ENCODE measurements around the gene PPP1R10.

The PPP1R10 gene

DNA sequence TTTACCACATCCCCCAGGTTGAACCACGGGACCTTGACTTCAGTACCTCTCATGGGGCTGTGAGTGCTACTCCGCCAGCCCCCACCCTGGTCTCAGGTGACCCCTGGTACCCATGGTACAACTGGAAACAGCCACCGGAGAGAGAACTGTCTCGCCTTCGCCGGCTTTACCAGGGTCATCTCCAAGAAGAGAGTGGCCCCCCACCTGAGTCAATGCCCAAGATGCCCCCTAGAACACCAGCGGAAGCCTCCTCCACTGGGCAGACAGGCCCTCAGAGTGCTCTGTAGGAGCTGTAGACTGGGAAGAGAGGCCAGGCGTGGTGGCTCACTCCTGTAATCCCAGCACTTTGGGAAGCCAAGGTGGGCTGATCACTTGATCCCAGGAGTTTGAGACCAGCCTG lies 8.5 kb upstream of the PPP1R10 start:
- no peak for DNase-seq (ENCODE audit: low read depth in 2 of 2, low spot score in 1 of 2)

GRCh38 chr6:30619561-30619960 lies 2.5 kb upstream of the PPP1R10 start:
- DNase-seq (ENCODE audit: low read depth in 2 of 2, low spot score in 1 of 2), result no peak

DNA sequence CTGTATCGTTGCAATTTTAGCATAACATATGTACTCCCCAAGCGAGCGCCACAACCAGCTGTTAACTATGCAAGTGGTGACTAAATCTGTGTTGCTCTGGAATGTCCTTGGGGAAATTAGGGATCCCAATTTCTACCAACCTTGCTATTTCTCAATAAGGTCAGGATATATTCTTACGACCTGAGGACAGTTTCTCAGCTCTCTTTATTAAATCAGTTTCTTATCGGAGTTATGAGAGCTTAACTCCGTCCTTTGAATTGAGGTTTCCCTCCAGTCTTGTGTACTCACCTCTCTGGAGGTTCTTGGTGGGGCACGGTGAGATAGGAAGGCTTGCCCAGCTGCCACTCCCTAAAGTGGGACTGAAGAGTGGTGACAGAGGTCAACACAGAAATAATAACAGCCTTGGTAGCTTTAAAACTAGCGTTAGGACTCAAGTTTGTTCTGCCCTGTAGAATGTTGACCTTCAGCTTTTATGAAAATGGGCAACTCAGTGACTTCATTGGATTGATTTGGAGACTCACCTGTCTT lies 1.3 kb upstream of the PPP1R10 start:
- no peak for DNase-seq (ENCODE audit: low read depth in 2 of 2, low spot score in 1 of 2)

DNA sequence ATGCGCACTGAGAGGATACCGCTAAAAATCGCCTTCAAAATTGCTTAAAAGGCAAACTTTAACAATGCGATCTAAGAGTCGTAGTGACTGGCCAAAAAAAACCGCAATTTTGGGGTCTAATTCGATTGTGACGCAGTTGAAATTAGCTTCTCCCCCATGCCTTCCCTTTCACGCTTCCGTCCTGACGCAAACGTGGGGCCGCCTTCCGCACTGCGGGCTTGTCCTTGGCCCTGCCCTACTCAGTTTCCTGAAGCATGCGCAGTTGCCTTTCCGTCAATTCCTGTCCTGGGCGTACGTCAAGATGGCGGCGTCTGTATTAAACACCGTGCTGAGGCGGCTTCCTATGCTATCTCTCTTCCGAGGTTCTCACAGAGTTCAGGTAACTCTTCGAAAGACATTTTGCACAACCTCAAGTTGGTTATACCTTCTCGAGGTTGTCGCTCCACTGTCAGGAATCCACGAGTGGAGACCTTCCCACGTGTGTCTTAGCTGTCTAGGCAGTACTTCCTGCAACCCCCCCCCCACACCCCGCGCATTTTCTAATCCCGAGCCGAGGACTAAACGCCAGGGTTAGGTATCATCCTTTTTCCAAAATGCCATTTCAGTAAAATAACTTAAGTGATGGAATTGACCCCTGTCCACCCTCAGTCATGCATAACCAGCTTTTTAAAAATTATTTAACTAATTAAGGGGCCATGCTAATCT lies 674 bp upstream of the PPP1R10 start, which contains the start of gene MRPS18B:
MRPS18B (plus strand) TSS at position 276 of the 705 bp plus-strand sequence; CDS start at position 302, 26 bp downstream.
- peak; percentile 96 to 98 for DNase-seq (ENCODE audit: low read depth in 2 of 2, low spot score in 1 of 2)

DNA sequence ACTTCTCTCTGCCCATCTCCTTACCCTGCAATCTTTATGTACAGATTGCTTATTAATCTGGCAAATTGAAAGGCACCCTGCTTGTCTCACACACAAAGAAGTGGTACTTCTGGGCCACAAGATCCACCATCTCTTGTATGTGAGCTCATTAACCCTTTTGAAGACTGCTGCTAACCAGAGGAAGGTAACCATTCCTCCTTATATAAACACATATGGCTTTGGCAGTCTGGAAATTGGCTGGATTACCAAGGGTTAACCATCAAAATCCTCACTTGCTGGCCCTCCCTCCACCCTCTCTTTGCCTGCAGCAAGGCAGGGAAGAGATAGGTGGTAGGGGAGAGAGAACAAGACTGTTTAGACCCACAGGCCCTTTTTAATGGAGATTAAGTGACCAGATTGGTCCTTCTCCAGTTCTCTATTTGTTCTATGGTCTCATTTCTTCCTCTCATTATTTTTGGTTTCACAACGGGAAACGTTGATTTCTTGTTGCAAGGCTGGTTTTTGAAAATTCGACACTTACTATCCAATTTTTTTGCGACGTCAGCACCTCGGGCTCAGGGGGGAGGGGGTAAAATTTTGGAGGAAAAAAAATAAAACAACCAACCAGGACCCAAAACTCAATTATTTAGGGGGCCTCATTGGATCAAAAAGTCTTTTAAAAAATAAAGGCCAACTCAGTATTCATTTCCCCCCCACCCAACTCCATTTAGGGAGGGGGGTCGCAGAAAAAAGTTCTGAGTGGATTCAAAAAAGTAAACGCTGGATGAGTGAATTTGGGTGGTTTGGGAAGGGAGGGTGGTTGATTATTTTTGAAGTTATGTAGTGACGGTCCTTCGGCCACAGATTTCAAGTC lies 859 bp downstream of the PPP1R10 start:
- DNase-seq (ENCODE audit: low read depth in 2 of 2, low spot score in 1 of 2), result no peak

DNA sequence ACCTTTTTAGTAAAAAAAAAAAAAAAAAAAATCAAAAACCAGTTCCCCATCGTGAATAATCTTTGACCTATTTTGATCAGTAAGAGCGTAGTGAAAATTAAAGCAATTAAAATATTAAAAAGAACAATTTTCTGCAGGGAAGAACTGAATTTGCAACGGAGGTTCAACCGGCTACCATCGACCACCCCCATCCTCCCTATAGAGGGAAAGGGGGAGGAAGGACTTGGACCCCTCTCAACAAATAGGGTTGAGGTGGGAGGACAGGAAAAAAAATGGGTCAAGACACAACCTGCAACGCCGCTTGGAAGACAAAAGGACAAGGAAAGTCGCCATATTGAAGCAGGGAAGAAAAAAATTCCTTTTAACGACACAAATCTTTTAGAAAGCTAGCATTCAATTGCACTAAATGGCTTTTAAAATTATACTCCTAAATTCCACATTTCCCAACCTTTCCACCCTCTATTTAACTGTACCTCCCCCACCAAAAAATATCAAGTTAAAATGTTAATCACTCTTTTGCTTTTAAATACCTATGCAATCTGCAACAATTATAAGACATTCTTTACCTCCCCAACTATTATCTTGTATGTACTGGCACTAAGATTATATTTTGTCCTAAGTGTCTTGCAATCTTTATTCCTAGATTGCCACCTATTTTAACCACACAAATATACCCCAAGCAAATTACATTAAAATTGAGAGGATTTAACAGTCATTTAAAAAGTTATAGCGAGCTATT lies 1.7 kb downstream of the PPP1R10 start:
- no peak for DNase-seq (ENCODE audit: low read depth in 2 of 2, low spot score in 1 of 2)

DNA sequence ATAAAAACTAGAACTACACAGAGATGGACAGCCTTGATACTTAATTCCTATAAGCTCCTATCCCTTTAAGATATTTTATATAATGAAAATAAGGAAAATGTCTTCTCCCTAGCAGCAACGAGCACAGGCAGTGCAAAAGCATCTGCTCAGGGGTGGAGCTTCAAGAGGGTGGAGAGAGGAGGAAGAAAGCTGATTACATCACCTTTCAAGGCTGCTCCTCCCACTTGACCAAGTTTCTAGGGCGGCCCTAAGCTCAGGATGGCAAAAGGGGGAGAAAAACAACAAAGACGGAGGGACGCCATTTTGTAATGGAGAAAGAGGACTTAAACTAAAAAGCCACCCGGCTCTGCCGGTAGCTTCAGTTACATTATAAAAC lies 2.2 kb downstream of the PPP1R10 start:
- peak; percentile 65 to 69 for DNase-seq (ENCODE audit: low read depth in 2 of 2, low spot score in 1 of 2)

DNA sequence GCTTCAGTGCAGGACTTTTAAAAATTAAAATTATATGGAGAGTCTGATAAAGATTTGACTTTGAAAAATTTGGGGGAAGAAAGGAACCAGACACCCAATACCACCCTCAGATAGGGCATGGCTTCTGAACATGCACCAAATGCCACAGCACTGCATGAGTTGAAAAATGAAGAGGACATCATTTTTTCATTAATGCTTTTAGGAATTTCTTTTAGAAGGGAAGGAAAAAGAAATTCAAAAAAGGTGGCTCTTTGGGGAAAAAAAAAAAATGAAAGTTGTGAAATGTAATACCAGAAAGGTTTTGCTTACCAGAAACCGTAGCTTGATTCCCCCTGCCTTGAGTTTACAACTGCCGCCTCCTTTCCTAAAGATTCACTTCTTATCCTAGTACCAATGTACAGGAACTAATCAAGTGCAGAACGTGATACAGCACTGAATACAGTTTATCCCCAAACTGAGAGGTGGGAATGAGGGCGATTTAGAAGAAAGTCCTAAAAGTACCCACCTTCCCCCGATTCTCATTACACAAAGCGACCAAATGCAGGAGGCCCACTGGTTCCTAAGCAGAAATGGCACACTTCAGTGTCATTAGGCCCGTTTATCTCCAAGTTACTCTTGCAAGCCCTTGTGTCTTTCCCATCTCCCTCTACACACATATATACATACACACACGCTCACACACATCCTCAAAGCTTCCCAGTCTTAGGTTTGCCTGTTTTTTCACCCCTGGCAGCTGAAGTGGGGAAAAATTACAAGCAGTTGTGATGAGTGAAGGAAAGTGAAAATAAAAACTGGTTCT lies 2.8 kb downstream of the PPP1R10 start:
- no peak for DNase-seq (ENCODE audit: low read depth in 2 of 2, low spot score in 1 of 2)

DNA sequence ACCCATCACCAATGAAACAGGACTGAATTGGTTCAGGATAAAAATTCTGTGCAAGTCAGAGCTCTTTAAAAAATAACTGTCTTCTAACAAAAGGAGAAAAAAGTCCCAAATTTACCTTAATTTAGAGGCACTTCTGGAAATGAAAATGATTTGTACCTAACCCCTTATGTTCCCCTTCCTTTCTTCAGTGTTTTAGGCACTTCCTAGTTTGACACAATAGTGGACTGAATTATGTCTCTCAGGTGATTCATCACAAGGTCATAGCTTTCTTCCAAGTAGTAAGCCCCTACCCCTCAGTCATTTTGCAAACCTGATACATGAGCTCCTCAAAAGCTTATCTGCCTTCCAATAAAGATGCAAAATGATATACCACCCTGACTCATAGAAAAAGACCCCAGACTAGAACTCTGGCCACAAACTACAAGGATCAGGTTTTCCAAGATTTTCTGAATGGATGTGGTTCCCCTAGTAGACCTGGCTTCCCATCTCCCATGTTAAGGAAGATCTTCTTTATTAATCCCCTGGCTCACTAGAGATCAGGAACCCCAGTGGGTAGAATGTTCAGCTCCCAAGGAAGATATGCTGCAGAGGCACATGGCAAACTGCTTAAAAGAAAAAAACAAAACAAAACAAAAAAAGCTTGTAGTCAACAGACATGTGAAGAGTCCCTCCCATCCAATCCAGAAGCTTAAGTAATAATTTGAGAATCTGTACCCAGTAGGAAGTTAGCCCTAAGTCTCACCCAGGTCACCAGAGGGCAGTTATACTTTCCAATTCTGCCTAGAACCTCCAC lies 3.6 kb downstream of the PPP1R10 start:
- no peak for DNase-seq (ENCODE audit: low read depth in 2 of 2, low spot score in 1 of 2)

- DNase-seq (ENCODE audit: low read depth in 2 of 2, low spot score in 1 of 2), result no peak
Observed at GRCh38 chr6:30612687-30613248, 4.3 kb downstream of the PPP1R10 start.

GRCh38 chr6:30612213-30612612 lies 4.8 kb downstream of the PPP1R10 start:
- DNase-seq (ENCODE audit: low read depth in 2 of 2, low spot score in 1 of 2), result no peak

GRCh38 chr6:30611856-30612194 lies 5.2 kb downstream of the PPP1R10 start:
- no peak for DNase-seq (ENCODE audit: low read depth in 2 of 2, low spot score in 1 of 2)

- no peak for DNase-seq (ENCODE audit: low read depth in 2 of 2, low spot score in 1 of 2)
Observed at GRCh38 chr6:30611150-30611855, 5.7 kb downstream of the PPP1R10 start.

DNA sequence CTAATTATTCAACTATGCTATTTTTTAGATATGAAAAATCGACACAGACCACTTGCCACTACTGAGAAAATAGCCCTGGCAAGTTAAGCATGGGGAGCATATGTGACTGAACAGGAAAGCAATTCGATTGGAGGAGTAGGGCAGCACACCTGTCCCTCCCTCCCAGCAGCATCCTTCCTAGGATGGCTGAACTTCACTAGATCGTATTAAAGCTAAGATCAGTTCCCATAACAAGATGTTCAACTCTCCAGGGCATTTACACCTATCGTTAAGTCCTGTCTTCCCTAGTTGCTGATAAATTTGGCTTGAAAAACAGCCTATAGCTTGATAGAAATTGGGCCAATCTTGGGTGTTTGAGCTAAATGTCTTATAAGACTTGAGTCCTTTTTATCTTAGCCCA lies 7.0 kb downstream of the PPP1R10 start:
- DNase-seq (ENCODE audit: low read depth in 2 of 2, low spot score in 1 of 2), result no peak

DNA sequence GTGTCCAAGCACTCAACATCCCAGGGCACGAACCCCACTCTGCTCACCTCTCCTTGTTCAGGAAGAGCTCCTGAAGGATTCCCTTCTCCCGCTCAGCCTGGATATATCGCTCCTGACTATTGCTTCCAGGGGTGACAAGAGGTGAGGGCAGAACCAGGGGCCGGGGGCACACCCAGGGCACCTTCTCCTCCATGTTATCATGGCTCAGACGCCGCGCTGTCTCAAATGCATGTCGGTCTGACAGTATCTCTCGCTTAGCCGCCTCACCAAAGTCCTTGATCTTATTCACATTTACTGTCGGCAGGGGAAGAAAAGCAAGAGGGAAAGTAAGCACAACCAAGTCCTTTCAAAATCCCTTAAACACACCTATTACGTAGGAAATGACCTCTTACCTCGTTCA lies 13.1 kb downstream of the PPP1R10 start:
- DNase-seq (ENCODE audit: low read depth in 2 of 2, low spot score in 1 of 2), result no peak

DNA sequence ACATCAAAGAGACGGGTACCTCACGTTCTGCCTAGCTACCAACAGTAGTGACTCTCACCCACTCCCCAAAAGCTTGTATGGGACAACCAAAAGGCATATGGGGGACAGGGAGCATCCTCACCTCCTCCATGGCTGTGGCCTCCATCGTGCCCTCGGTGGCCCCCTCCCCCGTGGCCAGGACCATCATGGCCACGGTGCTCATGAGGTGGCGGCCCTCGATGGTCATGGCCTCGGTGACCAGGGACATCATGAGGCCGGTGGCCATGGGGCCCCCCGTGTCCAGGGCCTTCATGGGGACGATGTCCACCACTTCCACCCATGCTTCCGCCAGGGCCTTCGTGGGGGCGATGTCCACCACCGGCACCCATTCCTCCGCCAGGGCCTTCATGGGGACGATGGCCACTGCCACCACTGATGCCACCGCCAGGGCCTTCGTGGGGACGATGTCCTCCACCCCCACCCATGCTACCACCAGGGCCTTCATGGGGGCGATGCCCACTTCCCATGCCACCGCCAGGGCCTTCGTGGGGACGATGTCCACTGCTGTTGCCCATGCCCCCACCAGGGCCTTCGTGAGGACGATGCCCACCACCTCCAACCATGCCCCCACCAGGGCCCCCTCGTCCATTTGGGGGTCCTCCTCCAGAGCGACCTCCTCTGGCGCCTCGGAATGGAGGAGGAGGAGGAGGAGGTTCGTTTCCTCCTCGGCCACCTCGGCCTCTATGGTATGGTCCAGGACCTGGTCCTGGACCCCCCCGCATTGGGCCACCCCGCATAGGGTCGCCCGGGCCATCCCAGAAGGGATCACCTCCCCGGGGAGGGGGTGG lies 15.0 kb downstream of the PPP1R10 start:
- no peak for DNase-seq (ENCODE audit: low read depth in 2 of 2, low spot score in 1 of 2)

GRCh38 chr6:30601436-30601814 lies 15.6 kb downstream of the PPP1R10 start:
- no peak for DNase-seq (ENCODE audit: low read depth in 2 of 2, low spot score in 1 of 2)

DNA sequence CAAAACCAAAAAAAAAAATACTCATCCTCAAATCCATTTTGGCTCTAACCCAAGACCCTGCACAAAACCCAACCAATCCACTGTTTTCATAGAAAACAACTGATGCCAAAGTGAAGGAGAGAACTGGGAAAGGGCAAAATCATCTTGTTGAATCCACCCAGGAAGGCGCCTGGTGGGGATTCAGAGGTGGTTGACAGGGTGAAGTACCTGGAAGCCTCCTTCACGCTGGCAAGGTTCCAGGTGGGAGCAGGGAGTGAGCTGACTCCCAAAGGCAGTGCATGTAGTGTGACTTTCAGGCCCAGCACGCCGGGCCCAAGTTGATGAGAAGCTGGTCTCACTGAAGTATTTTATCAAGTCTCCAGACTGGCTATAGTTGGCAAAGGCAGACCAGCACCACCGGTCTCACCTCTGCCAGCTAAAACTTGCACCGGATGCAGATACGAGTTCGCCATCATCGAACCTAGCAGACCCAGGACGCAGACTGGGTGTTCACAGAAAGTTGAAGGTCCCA lies 16.5 kb downstream of the PPP1R10 start:
- no peak for DNase-seq (ENCODE audit: low read depth in 2 of 2, low spot score in 1 of 2)
